ENCODE data around the gene THAP7. TPM values are rescaled to one million over a fixed set of nuclear protein-coding genes. Genes with fewer than 3 reads are reported as not detected.

The THAP7 gene
- total and polyA plus RNA-seq, 2 experiments from 2014 or later: 21.8 to 25.9 TPM

GRCh38 chr22:20977019-20977418, 24.9 kb downstream of the THAP7 start:
- H3K27me3 Mint-ChIP-seq (ENCODE audit: insufficient read depth, low read depth, poor library complexity): peaks cover 32% of the 10 kb centered on the region

More at GRCh38 chr22:20977019-20977418, 24.9 kb downstream of the THAP7 start:
- Histone ChIP-seq H3K36me3 (ENCODE audit: insufficient read depth) (no peaks in the 10 kb centered on the region; the same call in 1 of the 2 replicates), H2AFZ (no peak overlapping the region), H3K79me2 (replicated peaks; ENCODE audit: insufficient read depth) (no peaks in the 10 kb centered on the region), H3K9me2 (ENCODE audit: insufficient read depth) (0 out of 2 replicates have a peak, but pooled peaks cover 6% of the 10 kb centered on the region), H3K4me3 (no peak overlapping the region), H3K4me1 (ENCODE audit: insufficient read depth) (peaks cover 11% of the 10 kb centered on the region; the same call in 1 of the 2 replicates), H3K4me2 (no peak overlapping the region), H3K27ac (ENCODE audit: low read depth) (no peak overlapping the region), H4K20me1 (replicated peaks; ENCODE audit: insufficient read depth) (no peaks in the 10 kb centered on the region), H3F3A (replicated peaks; ENCODE audit: low read depth) (no peaks in the 10 kb centered on the region), H3K27me3 (ENCODE audit: insufficient read depth) (no peaks in the 10 kb centered on the region)
- Mint-ChIP-seq H3K4me1 (peaks cover 15% of the 10 kb centered on the region), H3K27ac (no peak overlapping the region), H3K9me3 (peaks cover 20% of the 10 kb centered on the region), H3K4me3 (no peak overlapping the region; the same call in 2 of the 3 replicates), H3K36me3 (ENCODE audit: low read depth) (peaks cover 6% of the 10 kb centered on the region; the same call in 1 of the 3 replicates)
- DNase-seq (ENCODE audit: low spot score) (no peak), ATAC-seq (no peak)
- TF ChIP-seq, protein P1, sequence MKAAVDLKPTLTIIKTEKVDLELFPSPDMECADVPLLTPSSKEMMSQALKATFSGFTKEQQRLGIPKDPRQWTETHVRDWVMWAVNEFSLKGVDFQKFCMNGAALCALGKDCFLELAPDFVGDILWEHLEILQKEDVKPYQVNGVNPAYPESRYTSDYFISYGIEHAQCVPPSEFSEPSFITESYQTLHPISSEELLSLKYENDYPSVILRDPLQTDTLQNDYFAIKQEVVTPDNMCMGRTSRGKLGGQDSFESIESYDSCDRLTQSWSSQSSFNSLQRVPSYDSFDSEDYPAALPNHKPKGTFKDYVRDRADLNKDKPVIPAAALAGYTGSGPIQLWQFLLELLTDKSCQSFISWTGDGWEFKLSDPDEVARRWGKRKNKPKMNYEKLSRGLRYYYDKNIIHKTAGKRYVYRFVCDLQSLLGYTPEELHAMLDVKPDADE (IDR thresholded peaks at IDR 0.05): no peak
- TF ChIP-seq STAT1 (IDR thresholded peaks at IDR 0.05; ENCODE audit: unreplicated experiment) (no peak), NANOG (IDR thresholded peaks at IDR 0.05; ENCODE audit: borderline replicate concordance) (no peak), JUNB (IDR thresholded peaks at IDR 0.05; ENCODE audit: unreplicated experiment) (no peak), ZNF331 (CRISPR knock-in tag; IDR thresholded peaks at IDR 0.05; ENCODE audit: low read depth) (no peak), EZH2phosphoT487 (IDR thresholded peaks at IDR 0.05; ENCODE audit: unreplicated experiment) (no peak), POLR2AphosphoS5 (IDR thresholded peaks at IDR 0.05; ENCODE audit: low read depth) (no peak), ZNF114 (CRISPR knock-in tag; IDR thresholded peaks at IDR 0.05) (no peak), CREB1 (CRISPR knock-in tag; IDR thresholded peaks at IDR 0.05; ENCODE audit: low read depth) (no peak), EZH2 (IDR thresholded peaks at IDR 0.05; ENCODE audit: low read depth, unreplicated experiment) (no peak)
- TF ChIP-seq, protein P2, sequence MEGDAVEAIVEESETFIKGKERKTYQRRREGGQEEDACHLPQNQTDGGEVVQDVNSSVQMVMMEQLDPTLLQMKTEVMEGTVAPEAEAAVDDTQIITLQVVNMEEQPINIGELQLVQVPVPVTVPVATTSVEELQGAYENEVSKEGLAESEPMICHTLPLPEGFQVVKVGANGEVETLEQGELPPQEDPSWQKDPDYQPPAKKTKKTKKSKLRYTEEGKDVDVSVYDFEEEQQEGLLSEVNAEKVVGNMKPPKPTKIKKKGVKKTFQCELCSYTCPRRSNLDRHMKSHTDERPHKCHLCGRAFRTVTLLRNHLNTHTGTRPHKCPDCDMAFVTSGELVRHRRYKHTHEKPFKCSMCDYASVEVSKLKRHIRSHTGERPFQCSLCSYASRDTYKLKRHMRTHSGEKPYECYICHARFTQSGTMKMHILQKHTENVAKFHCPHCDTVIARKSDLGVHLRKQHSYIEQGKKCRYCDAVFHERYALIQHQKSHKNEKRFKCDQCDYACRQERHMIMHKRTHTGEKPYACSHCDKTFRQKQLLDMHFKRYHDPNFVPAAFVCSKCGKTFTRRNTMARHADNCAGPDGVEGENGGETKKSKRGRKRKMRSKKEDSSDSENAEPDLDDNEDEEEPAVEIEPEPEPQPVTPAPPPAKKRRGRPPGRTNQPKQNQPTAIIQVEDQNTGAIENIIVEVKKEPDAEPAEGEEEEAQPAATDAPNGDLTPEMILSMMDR (conservative IDR thresholded peaks at IDR 0.05; ENCODE audit: low read depth in 2 of 2): no peak
- TF ChIP-seq, protein P3, sequence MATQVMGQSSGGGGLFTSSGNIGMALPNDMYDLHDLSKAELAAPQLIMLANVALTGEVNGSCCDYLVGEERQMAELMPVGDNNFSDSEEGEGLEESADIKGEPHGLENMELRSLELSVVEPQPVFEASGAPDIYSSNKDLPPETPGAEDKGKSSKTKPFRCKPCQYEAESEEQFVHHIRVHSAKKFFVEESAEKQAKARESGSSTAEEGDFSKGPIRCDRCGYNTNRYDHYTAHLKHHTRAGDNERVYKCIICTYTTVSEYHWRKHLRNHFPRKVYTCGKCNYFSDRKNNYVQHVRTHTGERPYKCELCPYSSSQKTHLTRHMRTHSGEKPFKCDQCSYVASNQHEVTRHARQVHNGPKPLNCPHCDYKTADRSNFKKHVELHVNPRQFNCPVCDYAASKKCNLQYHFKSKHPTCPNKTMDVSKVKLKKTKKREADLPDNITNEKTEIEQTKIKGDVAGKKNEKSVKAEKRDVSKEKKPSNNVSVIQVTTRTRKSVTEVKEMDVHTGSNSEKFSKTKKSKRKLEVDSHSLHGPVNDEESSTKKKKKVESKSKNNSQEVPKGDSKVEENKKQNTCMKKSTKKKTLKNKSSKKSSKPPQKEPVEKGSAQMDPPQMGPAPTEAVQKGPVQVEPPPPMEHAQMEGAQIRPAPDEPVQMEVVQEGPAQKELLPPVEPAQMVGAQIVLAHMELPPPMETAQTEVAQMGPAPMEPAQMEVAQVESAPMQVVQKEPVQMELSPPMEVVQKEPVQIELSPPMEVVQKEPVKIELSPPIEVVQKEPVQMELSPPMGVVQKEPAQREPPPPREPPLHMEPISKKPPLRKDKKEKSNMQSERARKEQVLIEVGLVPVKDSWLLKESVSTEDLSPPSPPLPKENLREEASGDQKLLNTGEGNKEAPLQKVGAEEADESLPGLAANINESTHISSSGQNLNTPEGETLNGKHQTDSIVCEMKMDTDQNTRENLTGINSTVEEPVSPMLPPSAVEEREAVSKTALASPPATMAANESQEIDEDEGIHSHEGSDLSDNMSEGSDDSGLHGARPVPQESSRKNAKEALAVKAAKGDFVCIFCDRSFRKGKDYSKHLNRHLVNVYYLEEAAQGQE (IDR thresholded peaks at IDR 0.05; ENCODE audit: unreplicated experiment): no peak
- TF ChIP-seq, protein P4, sequence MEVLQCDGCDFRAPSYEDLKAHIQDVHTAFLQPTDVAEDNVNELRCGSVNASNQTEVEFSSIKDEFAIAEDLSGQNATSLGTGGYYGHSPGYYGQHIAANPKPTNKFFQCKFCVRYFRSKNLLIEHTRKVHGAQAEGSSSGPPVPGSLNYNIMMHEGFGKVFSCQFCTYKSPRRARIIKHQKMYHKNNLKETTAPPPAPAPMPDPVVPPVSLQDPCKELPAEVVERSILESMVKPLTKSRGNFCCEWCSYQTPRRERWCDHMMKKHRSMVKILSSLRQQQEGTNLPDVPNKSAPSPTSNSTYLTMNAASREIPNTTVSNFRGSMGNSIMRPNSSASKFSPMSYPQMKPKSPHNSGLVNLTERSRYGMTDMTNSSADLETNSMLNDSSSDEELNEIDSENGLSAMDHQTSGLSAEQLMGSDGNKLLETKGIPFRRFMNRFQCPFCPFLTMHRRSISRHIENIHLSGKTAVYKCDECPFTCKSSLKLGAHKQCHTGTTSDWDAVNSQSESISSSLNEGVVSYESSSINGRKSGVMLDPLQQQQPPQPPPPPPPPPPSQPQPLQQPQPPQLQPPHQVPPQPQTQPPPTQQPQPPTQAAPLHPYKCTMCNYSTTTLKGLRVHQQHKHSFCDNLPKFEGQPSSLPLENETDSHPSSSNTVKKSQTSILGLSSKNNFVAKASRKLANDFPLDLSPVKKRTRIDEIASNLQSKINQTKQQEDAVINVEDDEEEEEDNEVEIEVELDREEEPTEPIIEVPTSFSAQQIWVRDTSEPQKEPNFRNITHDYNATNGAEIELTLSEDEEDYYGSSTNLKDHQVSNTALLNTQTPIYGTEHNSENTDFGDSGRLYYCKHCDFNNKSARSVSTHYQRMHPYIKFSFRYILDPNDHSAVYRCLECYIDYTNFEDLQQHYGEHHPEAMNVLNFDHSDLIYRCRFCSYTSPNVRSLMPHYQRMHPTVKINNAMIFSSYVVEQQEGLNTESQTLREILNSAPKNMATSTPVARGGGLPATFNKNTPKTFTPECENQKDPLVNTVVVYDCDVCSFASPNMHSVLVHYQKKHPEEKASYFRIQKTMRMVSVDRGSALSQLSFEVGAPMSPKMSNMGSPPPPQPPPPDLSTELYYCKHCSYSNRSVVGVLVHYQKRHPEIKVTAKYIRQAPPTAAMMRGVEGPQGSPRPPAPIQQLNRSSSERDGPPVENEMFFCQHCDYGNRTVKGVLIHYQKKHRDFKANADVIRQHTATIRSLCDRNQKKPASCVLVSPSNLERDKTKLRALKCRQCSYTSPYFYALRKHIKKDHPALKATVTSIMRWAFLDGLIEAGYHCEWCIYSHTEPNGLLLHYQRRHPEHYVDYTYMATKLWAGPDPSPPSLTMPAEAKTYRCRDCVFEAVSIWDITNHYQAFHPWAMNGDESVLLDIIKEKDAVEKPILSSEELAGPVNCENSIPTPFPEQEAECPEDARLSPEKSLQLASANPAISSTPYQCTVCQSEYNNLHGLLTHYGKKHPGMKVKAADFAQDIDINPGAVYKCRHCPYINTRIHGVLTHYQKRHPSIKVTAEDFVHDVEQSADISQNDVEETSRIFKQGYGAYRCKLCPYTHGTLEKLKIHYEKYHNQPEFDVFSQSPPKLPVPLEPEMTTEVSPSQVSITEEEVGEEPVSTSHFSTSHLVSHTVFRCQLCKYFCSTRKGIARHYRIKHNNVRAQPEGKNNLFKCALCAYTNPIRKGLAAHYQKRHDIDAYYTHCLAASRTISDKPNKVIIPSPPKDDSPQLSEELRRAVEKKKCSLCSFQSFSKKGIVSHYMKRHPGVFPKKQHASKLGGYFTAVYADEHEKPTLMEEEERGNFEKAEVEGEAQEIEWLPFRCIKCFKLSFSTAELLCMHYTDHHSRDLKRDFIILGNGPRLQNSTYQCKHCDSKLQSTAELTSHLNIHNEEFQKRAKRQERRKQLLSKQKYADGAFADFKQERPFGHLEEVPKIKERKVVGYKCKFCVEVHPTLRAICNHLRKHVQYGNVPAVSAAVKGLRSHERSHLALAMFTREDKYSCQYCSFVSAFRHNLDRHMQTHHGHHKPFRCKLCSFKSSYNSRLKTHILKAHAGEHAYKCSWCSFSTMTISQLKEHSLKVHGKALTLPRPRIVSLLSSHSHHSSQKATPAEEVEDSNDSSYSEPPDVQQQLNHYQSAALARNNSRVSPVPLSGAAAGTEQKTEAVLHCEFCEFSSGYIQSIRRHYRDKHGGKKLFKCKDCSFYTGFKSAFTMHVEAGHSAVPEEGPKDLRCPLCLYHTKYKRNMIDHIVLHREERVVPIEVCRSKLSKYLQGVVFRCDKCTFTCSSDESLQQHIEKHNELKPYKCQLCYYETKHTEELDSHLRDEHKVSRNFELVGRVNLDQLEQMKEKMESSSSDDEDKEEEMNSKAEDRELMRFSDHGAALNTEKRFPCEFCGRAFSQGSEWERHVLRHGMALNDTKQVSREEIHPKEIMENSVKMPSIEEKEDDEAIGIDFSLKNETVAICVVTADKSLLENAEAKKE (CRISPR knock-in tag; IDR thresholded peaks at IDR 0.05): no peak
